A549 (cell line): ENCODE data around the gene SMAD3. TPM values are rescaled to one million over a fixed set of nuclear protein-coding genes. Genes with fewer than 3 reads are reported as not detected.

ENCODE experiments used
- ATAC-seq, 2 experiments: fragments of 200-7000 bp in 1 of 2; fragments of >200 bp in 1 of 2; cut with Nextera tagmentation in 1 of 2; cut with Tn5 transposase in 1 of 2; 3 replicates each; pipeline versions ENCODE4 v1.8.0 to v1.9.1; 2018 to 2020; ENCODE audit warnings: mild to moderate bottlenecking in 1 of 2, moderate library complexity in 1 of 2
- CTCF ChIA-PET: fragments of 300-600 bp; sonication (Branson Sonifier 250); formaldehyde crosslinking; extraction: SDS; loops from one replicate; lab custom pipeline; 2021; ENCODE audit warnings: antibody characterized with exemption, inconsistent platforms; lab: Yijun Ruan, JAX
- POLR2A ChIA-PET: fragments of 350-600 bp; formaldehyde crosslinking; extraction: SDS; loops from one replicate; lab custom pipeline; 2021; ENCODE audit warnings: antibody characterized with exemption, inconsistent platforms; lab: Yijun Ruan, JAX
- DNase-seq, 2 experiments: peaks; one replicate each; pipeline versions ENCODE4 v3.0.0 to v3.0.0-alpha.2; 2011 to 2016; ENCODE audit warnings: low read depth in 1 of 2, low spot score in 1 of 2
- FAIRE-seq: peaks from 2 replicates; lab custom pipeline; 2011; peaks lifted over from hg19 to GRCh38; lab: Jason Lieb, UNC
- H3K27ac ChIP-seq, 2 experiments: fragments of >200 bp; sonication (Bioruptor Twin); formaldehyde crosslinking; 3 replicates each; pipeline ENCODE4 v1.5.1; 2016 to 2017
- H3K4me1 ChIP-seq: fragments of >200 bp; sonication (Bioruptor Twin); formaldehyde crosslinking; 3 replicates; pipeline ENCODE4 v1.6.1; 2016
- H3K4me2 ChIP-seq: fragments of >200 bp; sonication (Bioruptor Twin); formaldehyde crosslinking; 3 replicates; pipeline ENCODE4 v1.6.1; 2016
- H3K4me3 ChIP-seq: fragments of >200 bp; sonication (Bioruptor Twin); formaldehyde crosslinking; 3 replicates; pipeline ENCODE4 v1.5.1; 2016
- H3K9me3 ChIP-seq: fragments of >200 bp; sonication (Bioruptor Twin); formaldehyde crosslinking; 3 replicates; pipeline ENCODE4 v1.6.1; 2016
- ATOH8 ChIP-seq: fragments of 250-450 bp; sonication (Bioruptor Pico); IDR thresholded peaks from 2 replicates; pipeline ENCODE4 v1.5.0; 2020; ENCODE audit warnings: low read depth, mild to moderate bottlenecking, moderate library complexity
- BCL3 ChIP-seq: fragments of >200 bp; sonication (Bioruptor Twin); formaldehyde crosslinking; IDR thresholded peaks from 3 replicates; pipeline ENCODE4 v1.6.1; 2016
- BHLHE40 ChIP-seq: IDR thresholded peaks from 2 replicates; pipeline ENCODE4 v1.6.1; 2012; ENCODE audit warnings: low read depth, low read length, inconsistent platforms
- CBX2 ChIP-seq: fragments of 200-600 bp; sonication (generic); IDR thresholded peaks from 2 replicates; pipeline ENCODE4 v1.6.1; 2016; ENCODE audit warnings: low read depth, mild to moderate bottlenecking, borderline replicate concordance
- CEBPB ChIP-seq, 2 experiments: fragments of >200 bp in 1 of 2; sonication (Bioruptor Twin) in 1 of 2; formaldehyde crosslinking in 1 of 2; IDR thresholded peaks; 2 replicates each; pipeline ENCODE4 v1.6.1; 2012 to 2016
- CHD2 ChIP-seq: fragments of 150-350 bp; IDR thresholded peaks from 2 replicates; pipeline ENCODE4 v1.6.1; 2014; ENCODE audit warnings: low read length; ENCODE audit not compliant: partially characterized antibody
- CHD4 ChIP-seq: fragments of 200-600 bp; sonication (generic); IDR thresholded peaks from 2 replicates; pipeline ENCODE4 v1.6.1; 2016; ENCODE audit warnings: antibody characterized with exemption, mild to moderate bottlenecking, borderline replicate concordance
- E2F6 ChIP-seq: IDR thresholded peaks from 2 replicates; pipeline ENCODE4 v1.6.1; 2012; ENCODE audit warnings: low read depth, borderline replicate concordance
- ELK1 ChIP-seq: fragments of 150-350 bp; IDR thresholded peaks from 2 replicates; pipeline ENCODE4 v1.6.1; 2014; ENCODE audit warnings: low read depth, mild to moderate bottlenecking, low read length
- ESRRA ChIP-seq: fragments of 150-350 bp; IDR thresholded peaks from 2 replicates; pipeline ENCODE4 v1.6.1; 2014; ENCODE audit warnings: mild to moderate bottlenecking, low read length, borderline replicate concordance
- GATA3 ChIP-seq: IDR thresholded peaks from 2 replicates; pipeline ENCODE4 v1.6.1; 2012; ENCODE audit warnings: borderline replicate concordance
- HDAC2 ChIP-seq: fragments of 200-600 bp; sonication (generic); IDR thresholded peaks from 2 replicates; pipeline ENCODE4 v1.6.1; 2016
- HEYL ChIP-seq: fragments of 250-450 bp; sonication (Bioruptor Pico); IDR thresholded peaks from 2 replicates; pipeline ENCODE4 v1.8.0; 2021; ENCODE audit warnings: mild to moderate bottlenecking, moderate library complexity
- HOXA7 ChIP-seq: fragments of 250-450 bp; sonication (Bioruptor Pico); IDR thresholded peaks from 2 replicates; pipeline ENCODE4 v1.5.0; 2020; ENCODE audit warnings: mild to moderate bottlenecking, moderate library complexity
- HOXB13 ChIP-seq: fragments of 250-450 bp; sonication (Bioruptor Pico); IDR thresholded peaks from 2 replicates; pipeline ENCODE4 v1.5.0; 2020; ENCODE audit warnings: low read depth, mild to moderate bottlenecking, moderate library complexity
- MAFK ChIP-seq: fragments of 450-650 bp; IDR thresholded peaks from 2 replicates; pipeline ENCODE4 v1.6.1; 2014; ENCODE audit not compliant: partially characterized antibody
- NPAS2 ChIP-seq: fragments of 250-450 bp; sonication (Bioruptor Pico); IDR thresholded peaks from 2 replicates; pipeline ENCODE4 v1.8.0; 2022; ENCODE audit warnings: mild to moderate bottlenecking, moderate library complexity, borderline replicate concordance
- PBX3 ChIP-seq: IDR thresholded peaks from 2 replicates; pipeline ENCODE4 v1.6.1; 2012
- PHF8 ChIP-seq: fragments of 200-600 bp; sonication (generic); IDR thresholded peaks from 2 replicates; pipeline ENCODE4 v1.6.1; 2016; ENCODE audit warnings: low read depth, mild to moderate bottlenecking, antibody characterized with exemption, moderate library complexity, borderline replicate concordance
- RARB ChIP-seq: fragments of 250-450 bp; sonication (Bioruptor Pico); IDR thresholded peaks from 2 replicates; pipeline ENCODE4 v1.8.0; 2021; ENCODE audit warnings: mild to moderate bottlenecking, moderate library complexity
- REST ChIP-seq: fragments of 200-600 bp; sonication (generic); IDR thresholded peaks from 2 replicates; pipeline ENCODE4 v1.6.1; 2016; ENCODE audit warnings: antibody characterized with exemption, mild to moderate bottlenecking, moderate library complexity
- RFX5 ChIP-seq: fragments of 450-650 bp; IDR thresholded peaks from 2 replicates; pipeline ENCODE4 v1.7.1; 2014; ENCODE audit warnings: antibody characterized with exemption, mild to moderate bottlenecking, moderate library complexity
- SMC3 ChIP-seq: fragments of >200 bp; sonication (Bioruptor Twin); formaldehyde crosslinking; IDR thresholded peaks from 3 replicates; pipeline ENCODE4 v1.6.1; 2018; ENCODE audit warnings: inconsistent platforms
- SREBF2 ChIP-seq: fragments of 450-650 bp; IDR thresholded peaks from 2 replicates; pipeline ENCODE4 v1.6.1; 2014; ENCODE audit warnings: mild to moderate bottlenecking, moderate library complexity
- USF2 ChIP-seq: fragments of 450-650 bp; IDR thresholded peaks from 2 replicates; pipeline ENCODE4 v1.6.1; 2014; ENCODE audit warnings: antibody characterized with exemption
- ZFP36 ChIP-seq: fragments of 450-650 bp; IDR thresholded peaks from 2 replicates; pipeline ENCODE4 v1.6.1; 2014; ENCODE audit warnings: borderline replicate concordance; ENCODE audit not compliant: partially characterized antibody
- ZNF302 ChIP-seq: fragments of 250-450 bp; sonication (Bioruptor Pico); IDR thresholded peaks from 2 replicates; pipeline ENCODE4 v1.9.0; 2021; ENCODE audit warnings: inconsistent platforms, mild to moderate bottlenecking, moderate library complexity
- WGBS: methylation state at CpG from one replicate; pipeline ENCODE4 v1.1.6; 2017; ENCODE audit errors: missing lambda C conversion rate; 5-methylcytosine and 5-hydroxymethylcytosine counted together
- polyA plus RNA-seq, 4 experiments: library from polyadenylated mRNA; depleted of rRNA in 3 of 4; stranded (reverse); fragments of >200 nt; fragmentation: RNase III in 1 of 4; extraction: RNeasy Plus Mini Kit Qiagen cat#74134 plus additional on column Dnase treatment in 1 of 4; gene quantifications; 2 replicates in 3 of 4; 3 replicates in 1 of 4; pipeline ENCODE4 v1.2.3, GENCODE V29; 2011 to 2017

SMAD3 gene
- polyA plus RNA-seq, 2 of the 4 experiments (the other 2 are of a cell fraction): 74.6 to 77.2 TPM

GRCh38 chr15:67061811-67062368 is 3.5 kb upstream of the SMAD3 start:
- Histone ChIP-seq H3K4me2 (peak overlapping the region; percentile 94), H3K4me1 (peaks cover 43% of the 10 kb centered on the region), H3K27ac (peak overlapping the region; percentile 89 to 96), H3K4me3 (no peak overlapping the region), H3K9me3 (no peaks in the 10 kb centered on the region)
- TF ChIP-seq PBX3 (no peak), CHD2 (no peak), CBX2 (no peak), ELK1 (no peak)
- WGBS: 21% methylated on average over 3 of the region's 3 CpGs
- DNase-seq: no peak
- ChIA-PET CTCF (interaction anchor here (0.6 to 5.3 kb wide), 9 partner anchors 9 to 242 kb away, joined by 3 to 33 read pairs (median 3); no protein-coding TSS in a partner anchor), POLR2A (no interaction called here)
- ATAC-seq: no peak
- peak; percentile 78 for FAIRE-seq

- CTCF ChIA-PET: interaction anchor here (0.6 to 5.3 kb wide), 10 partner anchors 8 to 241 kb away, joined by 3 to 33 read pairs (median 3); no protein-coding TSS in a partner anchor
- no peaks in the 10 kb centered on the region for H3K9me3 ChIP-seq
- ATAC-seq: no peak
- H3K27ac ChIP-seq: peak overlapping the region; percentile 89 to 96
- POLR2A ChIA-PET: no interaction called here
- H3K4me3 ChIP-seq: no peak overlapping the region
- H3K4me2 ChIP-seq: peak overlapping the region; percentile 94
- DNase-seq: no peak
- no peak for FAIRE-seq
- peaks cover 43% of the 10 kb centered on the region for H3K4me1 ChIP-seq
- WGBS: 15% methylated on average over 3 of the region's 3 CpGs
- TF ChIP-seq PHF8 (no peak), HOXB13 (CRISPR knock-in tag) (no peak), ESRRA (no peak), BCL3 (no peak), BHLHE40 (no peak), CHD2 (no peak), SMC3 (0 out of 3 replicates have a peak, but pooled peaks have one; percentile 19), RARB (CRISPR knock-in tag) (no peak), ZNF302 (CRISPR knock-in tag) (no peak), HOXA7 (CRISPR knock-in tag) (no peak), MAFK (peak; percentile 12), REST (no peak), RFX5 (no peak), CEBPB (IDR thresholded peaks at IDR 0.05) (no peak), SREBF2 (no peak), E2F6 (no peak), ATOH8 (CRISPR knock-in tag) (no peak), GATA3 (no peak), CHD4 (no peak), USF2 (no peak), ZFP36 (no peak), NPAS2 (no peak), HDAC2 (no peak), HEYL (CRISPR knock-in tag) (no peak)
Measured at GRCh38 chr15:67062369-67062985, 2.9 kb upstream of the SMAD3 start.
